ENCODE measurements around the gene HCAR3.

DNA sequence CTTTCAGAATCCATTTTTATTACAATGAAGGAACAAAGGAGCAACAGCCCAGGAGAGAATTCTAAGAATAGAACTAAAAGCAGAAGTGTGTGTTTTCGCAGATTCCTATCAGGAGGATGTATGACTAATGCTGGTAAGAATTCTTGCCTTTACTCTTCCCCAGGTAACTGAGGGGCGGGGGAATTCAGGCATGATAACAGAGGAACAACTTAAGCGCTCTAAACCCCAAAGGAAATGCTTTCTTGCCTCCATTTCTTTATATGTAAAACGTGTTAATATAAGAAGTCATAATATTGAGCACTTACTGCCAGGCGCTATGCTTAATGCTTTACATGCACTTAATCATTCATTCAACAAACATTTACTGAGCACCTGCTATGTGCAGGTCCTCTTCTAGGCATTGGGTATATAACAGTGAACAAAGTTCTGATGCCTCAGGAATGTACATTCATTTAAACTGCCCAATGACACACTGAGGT lies 9.5 kb upstream of the HCAR3 start:
- no peak for TF ChIP-seq JUN (CRISPR knock-in tag; IDR thresholded peaks at IDR 0.05)
- TF ChIP-seq, protein P1, sequence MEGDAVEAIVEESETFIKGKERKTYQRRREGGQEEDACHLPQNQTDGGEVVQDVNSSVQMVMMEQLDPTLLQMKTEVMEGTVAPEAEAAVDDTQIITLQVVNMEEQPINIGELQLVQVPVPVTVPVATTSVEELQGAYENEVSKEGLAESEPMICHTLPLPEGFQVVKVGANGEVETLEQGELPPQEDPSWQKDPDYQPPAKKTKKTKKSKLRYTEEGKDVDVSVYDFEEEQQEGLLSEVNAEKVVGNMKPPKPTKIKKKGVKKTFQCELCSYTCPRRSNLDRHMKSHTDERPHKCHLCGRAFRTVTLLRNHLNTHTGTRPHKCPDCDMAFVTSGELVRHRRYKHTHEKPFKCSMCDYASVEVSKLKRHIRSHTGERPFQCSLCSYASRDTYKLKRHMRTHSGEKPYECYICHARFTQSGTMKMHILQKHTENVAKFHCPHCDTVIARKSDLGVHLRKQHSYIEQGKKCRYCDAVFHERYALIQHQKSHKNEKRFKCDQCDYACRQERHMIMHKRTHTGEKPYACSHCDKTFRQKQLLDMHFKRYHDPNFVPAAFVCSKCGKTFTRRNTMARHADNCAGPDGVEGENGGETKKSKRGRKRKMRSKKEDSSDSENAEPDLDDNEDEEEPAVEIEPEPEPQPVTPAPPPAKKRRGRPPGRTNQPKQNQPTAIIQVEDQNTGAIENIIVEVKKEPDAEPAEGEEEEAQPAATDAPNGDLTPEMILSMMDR (IDR thresholded peaks at IDR 0.05) = no peak

Data from WTC11 (cell line).